Erythroblast (primary cell): ENCODE results near the gene MAGEB6.
"Not testable (repeated sequence)": the region's sequence is repeated elsewhere in the genome, so short reads cannot be mapped to it uniquely, and the experiment has no call there.

Experiments
- DNase-seq, 2 experiments: peaks; one replicate each; lab custom pipeline; 2025; lab: John Stamatoyannopoulos, UW
- GATA1 ChIP-seq: IDR thresholded peaks from 2 replicates; pipeline ENCODE4 v1.6.1; 2011; ENCODE audit warnings: low read depth, mild to moderate bottlenecking, control low read depth, low read length, moderate library complexity
- POLR2A ChIP-seq: IDR thresholded peaks from 2 replicates; pipeline ENCODE4 v1.6.1; 2011; ENCODE audit warnings: mild to moderate bottlenecking, low read length

The MAGEB6 gene

GRCh38 chrX:26192204-26192603, at the start of gene MAGEB6:
Gene MAGEB6 (plus strand): TSS chrX:26192440. CDS start chrX:26193847, 1,407 bp downstream.
- no peak for DNase-seq
- TF ChIP-seq GATA1: no peak
- no peak for TF ChIP-seq POLR2A

GRCh38 chrX:26146024-26146423, 46.2 kb upstream of the MAGEB6 start:
- DNase-seq: no peak
- TF ChIP-seq POLR2A: no peak

DNA sequence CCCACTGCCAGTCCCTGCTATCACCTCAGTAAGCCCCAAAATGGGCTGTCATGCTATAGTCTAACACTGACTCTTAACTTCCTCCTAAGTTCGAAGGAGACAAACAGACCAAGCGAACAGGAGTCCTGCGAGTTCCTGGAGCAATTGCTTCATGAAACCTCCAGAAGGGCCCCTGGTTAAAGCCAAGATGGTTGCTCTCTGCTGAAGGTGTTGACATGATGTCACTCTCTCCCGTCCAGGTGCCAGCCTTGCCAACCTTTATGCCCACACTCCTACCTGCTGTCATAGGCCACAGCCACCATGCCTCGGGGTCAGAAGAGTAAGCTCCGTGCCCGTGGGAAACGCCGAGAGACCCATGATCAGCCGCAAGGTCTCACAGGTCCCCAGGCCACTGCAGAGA, 31.9 kb upstream of the MAGEB6 start, which contains the start of gene MAGEB6B:
Gene MAGEB6B, plus strand, starts transcription at position 301 of the 400 bp plus-strand sequence. Its CDS starts 0 bp downstream, at position 301.
- no peak for TF ChIP-seq POLR2A
- TF ChIP-seq GATA1: no peak
- DNase-seq: no peak

- no peak for DNase-seq
- TF ChIP-seq POLR2A: no peak
- no peak for TF ChIP-seq GATA1
These were observed 11.3 kb downstream of the MAGEB6 start for GRCh38 chrX:26203561-26203960.

DNA sequence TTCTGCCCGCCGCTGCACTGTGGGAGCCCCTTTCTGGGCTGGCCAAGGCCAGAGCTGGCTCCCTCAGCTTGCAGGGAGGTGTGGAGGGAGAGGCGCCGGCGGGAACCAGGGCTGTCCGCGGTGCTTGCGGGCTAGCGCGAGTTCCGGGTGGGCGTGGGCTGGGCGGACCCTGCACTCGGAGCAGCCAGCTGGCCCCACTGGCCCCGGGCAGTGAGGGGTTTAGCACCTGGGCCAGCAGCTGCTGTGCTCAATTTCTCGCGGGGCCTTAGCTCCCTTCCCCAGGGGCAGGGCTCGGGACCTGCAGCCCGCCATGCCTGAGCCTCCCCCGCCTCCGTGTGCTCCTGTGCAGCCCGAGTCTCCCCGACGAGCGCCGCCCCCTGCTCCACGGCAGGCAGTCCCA, 12.5 kb downstream of the MAGEB6 start:
- DNase-seq: not testable (repeated sequence)

DNA sequence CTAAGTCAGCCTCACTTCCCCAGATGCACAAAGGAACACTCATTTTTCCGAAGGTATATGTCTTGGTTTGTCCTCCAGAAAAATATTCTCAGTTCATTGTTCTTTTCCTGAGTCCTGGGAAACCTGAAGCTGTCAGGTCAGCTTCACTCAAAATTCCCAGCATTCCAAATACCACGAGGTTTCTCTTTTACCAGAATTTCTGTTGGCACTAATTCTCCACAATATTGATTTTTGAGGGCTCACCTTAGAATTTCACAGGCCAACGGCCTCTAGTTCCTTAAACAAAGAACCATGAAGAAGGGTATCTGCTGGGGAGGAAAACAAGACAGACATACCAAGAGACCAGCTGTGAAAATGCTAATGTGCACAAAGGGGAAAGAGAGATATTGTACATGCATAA, 15.8 kb downstream of the MAGEB6 start:
- TF ChIP-seq GATA1 (no peak), POLR2A (no peak)
- no peak for DNase-seq

GRCh38 chrX:26215869-26216268, 23.6 kb downstream of the MAGEB6 start, which contains the start of gene MAGEB5:
Gene MAGEB5 (plus strand): TSS chrX:26216169. CDS start chrX:26217302, 1,133 bp downstream.
- TF ChIP-seq GATA1: no peak
- no peak for TF ChIP-seq POLR2A
- DNase-seq: no peak

GRCh38 chrX:26219351-26219750, 27.1 kb downstream of the MAGEB6 start:
- TF ChIP-seq GATA1 (no peak), POLR2A (no peak)
- DNase-seq: no peak

- TF ChIP-seq GATA1 (no peak), POLR2A (no peak)
- no peak for DNase-seq
These were observed 41.9 kb downstream of the MAGEB6 start for GRCh38 chrX:26234177-26234576.
